HL-60/S4 treated with phorbol 12-myristate 13-acetate at 8.2 ng/mL for 4 days and 3 days (cell line): ENCODE data around the gene ZNF768.

ENCODE experiments used
- in situ Hi-C: fragments of 300-500 bp; cut with MboI; formaldehyde crosslinking; loops from 2 replicates; pipeline ENCODE4 v1.15.0; 2022; ENCODE audit warnings: low sequenced_read_pairs

Gene ZNF768

GRCh38 chr16:30533748-30534367 is 7.5 kb upstream of the ZNF768 start:
- in situ Hi-C loops, result no loop called here

- in situ Hi-C loops, result no loop called here
Observed at GRCh38 chr16:30533146-30533522, 6.8 kb upstream of the ZNF768 start.

GRCh38 chr16:30532285-30533145 is 6.1 kb upstream of the ZNF768 start:
- in situ Hi-C loops, result no loop called here

- in situ Hi-C loops, result no loop called here
Observed at GRCh38 chr16:30530163-30531037, 4.0 kb upstream of the ZNF768 start.

- in situ Hi-C loops, result loop anchor here (10.0 kb wide), 1 partner anchor 94 kb away; the partner anchor contains the start of gene DCTPP1
Observed at GRCh38 chr16:30528799-30529457, 2.6 kb upstream of the ZNF768 start.

GRCh38 chr16:30527635-30528178 is 1.3 kb upstream of the ZNF768 start:
- in situ Hi-C loops, result loop anchor here (10.0 kb wide), 1 partner anchor 93 kb away; the partner anchor contains the start of gene DCTPP1

GRCh38 chr16:30526823-30527634 is 663 bp upstream of the ZNF768 start:
- in situ Hi-C loops, result loop anchor here (10.0 kb wide), 1 partner anchor 92 kb away; the partner anchor contains the start of gene DCTPP1

GRCh38 chr16:30525844-30526136 is 576 bp downstream of the ZNF768 start:
- in situ Hi-C loops, result loop anchor here (10.0 kb wide), 1 partner anchor 91 kb away; the partner anchor contains the start of gene DCTPP1

GRCh38 chr16:30524575-30525568 is 1.5 kb downstream of the ZNF768 start:
- in situ Hi-C loops, result loop anchor here (10.0 kb wide), 1 partner anchor 90 kb away; the partner anchor contains the start of gene DCTPP1

- in situ Hi-C loops, result loop anchor here (10.0 kb wide), 1 partner anchor 89 kb away; the partner anchor contains the start of gene DCTPP1
Observed at GRCh38 chr16:30523768-30524574, 2.4 kb downstream of the ZNF768 start.

GRCh38 chr16:30522702-30523463 is 3.5 kb downstream of the ZNF768 start:
- in situ Hi-C loops, result loop anchor here (10.0 kb wide), 1 partner anchor 88 kb away; the partner anchor contains the start of gene DCTPP1

GRCh38 chr16:30521873-30522641 is 4.3 kb downstream of the ZNF768 start:
- in situ Hi-C loops, result loop anchor here (10.0 kb wide), 1 partner anchor 87 kb away; the partner anchor contains the start of gene DCTPP1

- in situ Hi-C loops, result loop anchor here (10.0 kb wide), 1 partner anchor 87 kb away; the partner anchor contains the start of gene DCTPP1
Observed at GRCh38 chr16:30521476-30521872, 4.9 kb downstream of the ZNF768 start.

- in situ Hi-C loops, result loop anchor here (10.0 kb wide), 1 partner anchor 85 kb away; the partner anchor contains the start of gene DCTPP1
Observed at GRCh38 chr16:30519120-30520049, 7.0 kb downstream of the ZNF768 start.
